GM19240 (cell line): ENCODE measurements around the gene LANCL2.

ENCODE experiments used
- DNase-seq: peaks from one replicate; pipeline ENCODE4 v3.0.0; 2011; ENCODE audit warnings: low spot score; ENCODE audit not compliant: insufficient read length

LANCL2 gene

DNA sequence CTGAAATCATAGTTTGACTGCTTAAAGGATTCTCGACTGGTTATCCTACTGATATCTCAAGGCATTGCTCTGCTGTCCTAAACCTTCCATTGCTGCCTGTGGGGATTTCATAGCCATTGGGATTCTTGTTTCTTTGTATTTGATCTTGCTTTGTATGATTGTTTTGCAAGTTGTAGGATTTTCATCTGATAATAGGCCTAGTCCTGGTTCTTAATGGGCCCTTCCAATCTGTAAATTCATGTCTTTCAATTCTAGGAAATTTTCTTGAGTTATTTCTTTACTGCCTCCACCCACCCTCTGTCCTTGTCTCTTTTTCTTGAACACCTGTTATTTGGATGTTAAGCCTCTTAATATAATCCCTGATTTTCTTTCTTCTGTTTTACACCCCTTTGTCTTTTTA is 72.2 kb downstream of the LANCL2 start:
- DNase-seq: no peak

DNA sequence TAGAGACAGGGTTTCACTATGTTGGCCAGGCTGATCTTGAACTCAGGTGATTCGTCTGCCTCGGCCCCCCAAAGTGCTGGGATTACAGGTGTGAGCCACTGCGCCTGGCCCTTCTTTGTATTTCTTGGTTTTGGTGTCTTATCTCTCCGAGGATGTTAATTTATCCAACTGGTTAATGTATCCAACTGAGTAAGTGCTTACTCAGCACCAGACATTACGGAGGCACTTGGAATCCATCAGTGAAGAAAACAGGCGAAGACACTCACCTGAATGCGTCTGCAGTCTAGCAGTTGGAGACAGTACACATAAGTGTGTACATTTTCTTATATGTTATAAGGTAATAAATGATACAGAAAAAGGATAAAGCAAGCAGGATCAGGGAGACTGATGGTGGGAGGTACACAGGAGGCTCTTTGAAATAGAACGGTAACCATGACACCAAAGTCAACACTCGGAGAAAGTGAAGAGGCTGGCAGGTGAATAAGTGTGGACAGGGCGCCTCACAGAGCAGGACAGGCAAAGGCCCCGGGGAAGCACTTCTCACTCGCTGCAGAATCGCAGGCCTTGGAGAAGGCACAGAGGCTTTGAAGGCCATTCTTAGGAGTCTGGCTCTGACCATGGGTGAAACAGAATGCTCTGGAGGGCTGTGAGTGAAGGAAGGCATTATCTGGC is 73.1 kb downstream of the LANCL2 start:
- no peak for DNase-seq

DNA sequence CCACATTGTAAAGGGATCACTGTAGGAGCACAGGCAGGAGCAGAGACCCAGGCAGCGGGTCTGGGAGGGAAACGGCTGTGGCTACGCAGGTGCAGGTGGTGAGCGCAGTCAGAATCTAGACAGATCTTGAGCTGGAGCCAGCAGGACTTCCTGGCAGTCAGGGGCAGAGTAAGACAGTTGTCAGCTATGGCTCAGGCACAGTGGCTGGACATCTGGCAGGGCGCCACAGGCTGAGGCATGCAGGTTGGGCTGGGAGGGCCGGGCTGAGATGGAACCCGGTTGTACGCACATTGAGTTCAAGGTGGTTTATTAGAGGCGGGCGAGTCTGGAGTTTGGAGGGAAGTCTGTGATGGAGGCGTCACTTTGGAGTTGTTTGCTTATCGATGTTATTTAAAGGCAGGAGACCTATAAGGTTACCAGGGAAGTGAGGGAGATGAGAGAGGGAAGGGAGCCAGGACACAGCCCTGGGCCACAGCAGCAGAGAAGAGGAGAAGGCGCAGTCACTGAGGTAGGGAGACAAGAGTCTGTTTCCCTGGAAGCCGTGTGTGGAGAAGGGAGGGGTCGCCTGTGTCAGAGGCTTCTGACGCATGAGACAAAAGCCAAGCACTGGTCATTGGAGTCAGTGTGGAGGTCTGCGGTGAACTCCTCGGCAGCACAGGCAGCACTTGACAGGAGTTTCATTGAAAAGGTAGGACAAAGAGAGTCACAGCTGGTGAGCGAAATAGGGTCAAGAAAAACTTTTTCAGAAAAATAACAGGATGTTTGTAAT is 73.8 kb downstream of the LANCL2 start:
- no peak for DNase-seq

DNA sequence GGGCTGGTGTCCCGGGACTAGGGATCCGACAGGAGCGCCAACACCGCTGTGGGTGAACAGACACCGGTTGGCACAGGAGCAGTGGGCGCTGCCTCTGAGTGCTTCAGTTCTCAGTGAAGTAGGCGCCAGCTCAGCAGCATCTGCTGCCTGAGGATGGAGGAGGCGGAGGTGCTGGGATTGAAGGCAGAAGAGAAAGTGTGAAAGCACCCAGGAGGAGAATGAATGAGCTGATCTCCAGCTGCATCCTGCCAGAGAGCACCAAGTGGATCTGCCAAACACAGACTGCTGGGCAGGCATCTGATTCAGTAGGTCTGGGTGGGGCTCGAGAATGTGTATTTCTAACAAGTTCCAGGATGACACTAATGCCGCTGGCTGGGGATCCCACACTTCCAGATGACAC is 74.5 kb downstream of the LANCL2 start:
- DNase-seq: no peak

GRCh38 chr7:55440040-55440690 is 75.0 kb downstream of the LANCL2 start:
- DNase-seq: no peak

DNA sequence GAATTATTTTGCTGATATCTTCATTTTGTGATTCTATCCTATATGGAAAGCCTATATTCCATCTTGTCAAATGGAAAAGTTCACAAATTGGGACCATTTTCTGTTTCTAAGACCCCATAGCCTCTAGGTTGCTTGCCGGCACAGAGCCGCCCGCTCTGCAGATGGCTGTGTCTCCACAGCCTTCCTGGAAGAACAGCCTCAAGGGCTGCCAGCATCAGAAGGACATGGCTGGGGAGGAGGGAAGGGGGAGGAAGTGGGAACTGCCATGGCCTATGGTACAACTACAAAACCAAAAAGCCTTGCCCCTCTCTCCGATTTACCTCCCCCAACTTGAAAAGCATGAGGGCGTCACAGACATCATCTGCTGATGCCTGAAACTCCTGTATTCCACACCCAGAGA is 75.9 kb downstream of the LANCL2 start:
- DNase-seq: no peak

- DNase-seq: no peak
Measured at GRCh38 chr7:55441774-55442522, 76.8 kb downstream of the LANCL2 start.

DNA sequence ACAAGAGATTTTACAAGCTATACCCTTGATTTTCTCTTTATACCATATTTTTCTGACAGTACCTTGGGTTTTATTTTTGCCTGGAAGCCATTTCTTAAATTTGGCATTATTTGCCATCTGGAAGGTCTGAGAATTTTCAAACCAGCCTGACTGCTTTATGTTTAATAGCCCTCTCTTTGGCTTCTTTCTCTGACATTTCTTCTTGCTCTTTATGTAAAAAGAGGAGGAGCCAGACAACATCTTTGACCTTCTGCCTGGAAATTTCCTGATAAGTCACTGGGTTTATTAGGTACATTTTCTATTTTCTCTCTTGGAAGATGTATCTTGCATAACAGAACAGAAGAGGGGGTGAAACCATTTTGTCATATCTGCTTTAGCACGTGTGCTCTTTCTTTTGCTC is 79.6 kb downstream of the LANCL2 start:
- DNase-seq: no peak

GRCh38 chr7:55448526-55448925 is 83.4 kb downstream of the LANCL2 start:
- no peak for DNase-seq

DNA sequence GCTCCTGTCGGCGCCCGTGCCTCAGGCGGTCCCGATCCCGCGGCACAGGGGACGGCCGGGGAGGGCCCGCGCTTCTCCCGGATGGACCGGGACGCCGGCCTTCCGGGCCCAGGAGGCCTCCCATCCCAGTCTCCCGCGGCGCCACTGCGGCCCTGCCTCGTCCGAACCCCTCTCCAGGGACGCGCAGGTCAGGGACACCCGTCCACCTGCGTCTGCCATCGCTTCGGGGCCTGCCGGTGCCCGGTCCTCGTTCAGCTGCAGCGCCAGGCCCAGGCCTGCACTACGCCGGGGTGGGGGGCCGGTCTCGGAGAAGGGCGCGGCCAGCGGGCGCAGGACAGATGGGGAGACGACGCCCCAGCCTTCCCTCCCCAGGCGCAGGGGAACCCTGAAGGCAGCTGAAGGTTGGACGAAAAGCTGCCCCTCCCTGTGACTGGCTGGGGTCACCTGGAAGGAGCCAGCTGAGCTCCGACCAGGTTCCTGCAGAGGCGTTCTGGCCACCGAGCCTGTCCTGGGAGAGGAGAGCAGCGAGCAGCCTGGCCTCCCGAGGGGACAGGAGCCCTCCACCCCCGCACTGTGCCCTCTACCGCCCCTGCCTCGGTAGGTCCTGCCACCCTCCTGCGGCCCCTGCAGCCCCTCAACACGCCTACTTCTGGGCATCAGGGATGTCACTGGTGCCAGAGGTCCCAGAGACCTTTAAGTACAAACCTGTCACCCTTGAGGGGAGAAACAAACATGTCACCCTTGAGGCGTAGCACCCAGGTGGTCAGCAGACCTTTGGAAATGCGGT is 84.3 kb downstream of the LANCL2 start:
- no peak for DNase-seq

DNA sequence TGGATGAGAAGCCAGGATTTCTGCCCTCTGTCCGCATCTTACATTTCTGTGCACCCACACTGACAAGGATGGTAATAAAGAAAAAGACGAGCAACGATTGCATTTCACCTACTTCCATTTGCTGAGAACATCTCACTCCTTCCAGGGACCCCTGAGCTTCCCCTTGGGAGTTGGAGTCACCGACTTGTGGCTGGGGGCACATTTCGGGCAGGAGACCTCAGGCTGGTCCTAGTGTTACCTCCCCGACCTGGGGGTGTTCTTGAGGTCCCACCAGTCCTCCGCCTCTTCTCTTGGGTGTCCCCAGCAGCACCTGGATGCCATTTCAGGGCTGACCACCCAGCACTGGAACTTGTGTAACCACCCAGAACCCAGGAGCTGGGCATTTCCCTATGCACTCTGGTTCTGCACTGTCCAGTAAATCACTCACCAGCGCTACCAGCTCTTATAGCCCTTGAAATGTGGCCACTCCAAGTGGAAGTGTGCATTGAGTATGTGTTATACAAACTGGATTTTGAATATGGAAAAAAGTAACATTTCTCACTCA is 84.9 kb downstream of the LANCL2 start:
- DNase-seq: no peak

DNA sequence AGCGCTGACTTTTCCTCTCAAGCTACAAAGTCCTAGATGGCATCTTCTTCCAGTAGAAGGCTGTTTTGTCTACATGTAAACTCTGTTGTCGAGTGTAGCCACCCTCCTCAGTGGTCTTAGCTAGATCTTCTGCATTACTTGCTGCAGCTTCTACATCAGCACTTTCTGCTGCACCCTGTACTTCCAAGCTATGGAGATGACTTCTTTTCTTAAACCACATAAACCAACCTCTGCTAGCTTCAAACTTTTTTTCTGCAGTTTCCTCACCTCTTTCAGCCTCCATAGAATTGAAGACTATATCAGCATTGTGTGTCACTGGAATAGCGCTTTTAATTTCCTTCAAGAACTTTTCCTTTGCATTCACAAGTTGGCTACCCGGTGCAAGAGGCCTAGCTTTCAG is 87.8 kb downstream of the LANCL2 start:
- no peak for DNase-seq

GRCh38 chr7:55457801-55458200 is 92.7 kb downstream of the LANCL2 start:
- DNase-seq: no peak

DNA sequence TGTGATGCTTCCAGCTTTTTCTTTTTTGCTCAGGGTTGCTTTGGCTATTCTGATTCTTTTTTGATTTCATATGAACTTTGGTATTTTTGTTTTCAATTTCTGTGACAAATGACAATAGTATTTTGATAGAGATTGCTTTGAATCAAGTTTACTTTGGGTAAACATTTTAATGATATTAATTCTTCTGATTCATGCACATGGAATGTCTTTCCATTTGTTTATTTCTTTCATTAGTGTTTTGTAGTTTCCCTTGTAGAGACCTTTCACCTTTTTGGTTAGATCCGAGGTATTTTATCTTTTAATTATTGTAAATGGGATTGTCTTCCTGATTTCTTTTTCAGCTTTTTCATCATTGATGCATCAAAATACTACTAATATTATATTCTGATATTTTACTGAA is 93.2 kb downstream of the LANCL2 start:
- DNase-seq: no peak

DNA sequence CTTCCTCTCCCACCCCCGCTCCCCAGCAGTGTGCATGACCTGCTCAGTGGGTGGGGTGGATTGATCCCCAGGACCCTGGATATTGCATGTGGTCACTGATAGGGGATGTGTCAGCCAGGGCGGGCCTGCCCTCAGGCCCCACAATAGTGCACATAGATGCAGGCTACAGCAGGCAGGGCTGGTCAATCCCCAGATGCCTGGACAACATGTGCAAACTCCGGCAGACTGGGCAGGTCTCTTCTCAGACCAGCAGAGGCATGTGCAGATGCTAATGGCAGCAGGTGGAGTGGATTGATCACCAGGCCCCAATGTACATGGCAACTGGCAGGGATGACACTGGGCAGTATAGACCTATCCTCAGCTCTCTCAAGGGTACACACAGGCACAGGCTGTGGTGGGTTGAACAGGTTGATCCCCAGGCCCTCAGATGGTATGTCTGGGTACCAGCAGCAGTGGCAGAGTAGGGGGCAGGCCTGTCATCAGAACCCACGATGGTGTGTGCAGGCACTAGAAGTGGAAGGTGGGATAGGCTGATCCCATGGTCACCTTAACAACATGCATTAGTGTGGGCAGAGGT is 98.6 kb downstream of the LANCL2 start:
- DNase-seq: no peak

DNA sequence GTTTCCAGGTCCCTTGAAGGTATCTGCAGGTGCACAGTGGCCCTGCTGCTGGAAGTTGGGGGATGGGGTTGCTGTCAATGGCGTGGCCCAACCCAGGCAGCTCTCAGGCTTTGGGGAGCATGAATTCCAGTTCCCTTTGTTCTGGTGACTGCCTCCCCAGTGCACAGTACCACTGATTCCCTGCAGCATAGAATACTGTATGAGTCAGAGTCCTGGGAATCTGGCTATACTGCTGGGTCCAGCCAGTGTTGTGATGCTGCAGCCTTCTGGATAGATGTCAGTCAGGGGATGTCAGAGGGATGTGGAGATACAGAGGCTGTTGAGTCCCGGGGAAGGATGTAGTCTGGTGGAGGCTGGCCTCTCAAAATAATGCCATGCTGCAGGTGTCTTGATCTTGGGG is 99.3 kb downstream of the LANCL2 start:
- DNase-seq: no peak

DNA sequence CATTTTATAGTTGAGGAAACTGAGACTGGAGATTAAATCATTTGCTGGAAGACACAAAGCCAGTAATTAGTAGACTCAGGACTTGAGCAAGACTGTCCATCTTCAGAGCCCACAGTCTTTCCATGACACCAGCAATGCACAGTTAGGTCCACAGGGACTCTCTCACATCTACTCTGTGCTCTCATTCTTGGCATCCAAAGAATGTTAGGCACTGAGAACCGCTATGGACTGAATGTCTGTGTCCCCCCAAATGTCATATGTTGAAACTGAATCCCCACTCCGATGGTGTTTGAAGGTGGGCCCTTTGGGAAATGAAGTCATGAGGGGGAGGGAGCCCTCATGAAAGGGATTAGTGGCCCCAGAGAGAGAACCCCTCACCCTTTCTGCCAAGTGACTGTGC is 100.6 kb downstream of the LANCL2 start:
- no peak for DNase-seq

- DNase-seq: no peak
Measured at GRCh38 chr7:55467047-55467593, 102.0 kb downstream of the LANCL2 start.

DNA sequence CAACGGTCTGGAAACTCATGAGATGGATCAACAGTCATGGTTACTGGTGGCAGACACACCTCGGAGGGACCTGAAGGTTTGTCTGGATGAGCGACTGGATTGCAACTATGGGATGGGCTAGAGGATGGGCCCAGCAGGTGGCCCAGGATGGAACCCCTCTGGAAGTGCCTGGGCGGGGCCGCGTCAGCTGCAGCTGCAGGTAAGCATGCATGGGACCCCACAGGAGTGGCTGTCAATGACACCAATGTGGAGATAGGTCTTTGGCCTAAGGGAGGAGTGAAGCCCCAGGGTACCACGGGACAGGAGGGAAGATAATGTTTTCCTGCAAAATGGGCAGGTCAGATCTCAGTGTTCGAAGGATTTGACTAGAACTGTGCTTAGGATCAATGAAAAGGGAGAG is 103.4 kb downstream of the LANCL2 start:
- no peak for DNase-seq

GRCh38 chr7:55469271-55469681 is 104.1 kb downstream of the LANCL2 start:
- DNase-seq: no peak
